Astrocyte (in vitro differentiated cells and primary cell): ENCODE data around the gene MDH1B.

Experiments used
- EZH2 ChIP-seq: IDR thresholded peaks from 2 replicates; pipeline ENCODE4 v1.6.1; 2012; ENCODE audit warnings: mild to moderate bottlenecking, low read length, inconsistent platforms; ENCODE audit not compliant: insufficient read depth
- TF ChIP-seq, protein P1 (sequence below): IDR thresholded peaks from 2 replicates; pipeline ENCODE4 v1.5.1; 2011; ENCODE audit warnings: low read depth, mild to moderate bottlenecking, inconsistent platforms, low read length, moderate library complexity; ENCODE audit not compliant: insufficient read depth

GRCh38 chr2:206797376-206797775, 32.2 kb upstream of the MDH1B start:
- TF ChIP-seq, protein P1, sequence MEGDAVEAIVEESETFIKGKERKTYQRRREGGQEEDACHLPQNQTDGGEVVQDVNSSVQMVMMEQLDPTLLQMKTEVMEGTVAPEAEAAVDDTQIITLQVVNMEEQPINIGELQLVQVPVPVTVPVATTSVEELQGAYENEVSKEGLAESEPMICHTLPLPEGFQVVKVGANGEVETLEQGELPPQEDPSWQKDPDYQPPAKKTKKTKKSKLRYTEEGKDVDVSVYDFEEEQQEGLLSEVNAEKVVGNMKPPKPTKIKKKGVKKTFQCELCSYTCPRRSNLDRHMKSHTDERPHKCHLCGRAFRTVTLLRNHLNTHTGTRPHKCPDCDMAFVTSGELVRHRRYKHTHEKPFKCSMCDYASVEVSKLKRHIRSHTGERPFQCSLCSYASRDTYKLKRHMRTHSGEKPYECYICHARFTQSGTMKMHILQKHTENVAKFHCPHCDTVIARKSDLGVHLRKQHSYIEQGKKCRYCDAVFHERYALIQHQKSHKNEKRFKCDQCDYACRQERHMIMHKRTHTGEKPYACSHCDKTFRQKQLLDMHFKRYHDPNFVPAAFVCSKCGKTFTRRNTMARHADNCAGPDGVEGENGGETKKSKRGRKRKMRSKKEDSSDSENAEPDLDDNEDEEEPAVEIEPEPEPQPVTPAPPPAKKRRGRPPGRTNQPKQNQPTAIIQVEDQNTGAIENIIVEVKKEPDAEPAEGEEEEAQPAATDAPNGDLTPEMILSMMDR = no peak
- TF ChIP-seq EZH2 = no peak
